SK-N-MC (cell line): ENCODE data around the gene DAB1.

Experiments
- DNase-seq: peaks from one replicate; pipeline ENCODE4 v3.0.0-alpha.2; 2011; ENCODE audit warnings: low read depth, low spot score
- H3K27ac ChIP-seq: fragments of 200-600 bp; sonication (generic); 2 replicates; pipeline ENCODE4 v1.5.1; 2016; ENCODE audit warnings: mixed run types
- H3K36me3 ChIP-seq: fragments of 200-600 bp; sonication (generic); 2 replicates; pipeline ENCODE4 v1.6.1; 2017; ENCODE audit warnings: antibody characterized with exemption, low read length, mixed read lengths; ENCODE audit not compliant: insufficient read depth
- H3K4me3 ChIP-seq: fragments of 200-600 bp; sonication (generic); 2 replicates; pipeline ENCODE4 v1.5.1; 2016
- H3K9ac ChIP-seq: fragments of 200-600 bp; sonication (generic); 2 replicates; pipeline ENCODE4 v1.8.0; 2017; ENCODE audit warnings: mixed run types, mixed read lengths; ENCODE audit not compliant: insufficient read length
- H3K9me3 ChIP-seq: fragments of 200-600 bp; sonication (generic); 2 replicates; pipeline ENCODE4 v1.6.1; 2017; ENCODE audit warnings: low read depth, mild to moderate bottlenecking, antibody characterized with exemption, low read length, moderate library complexity, mixed read lengths
- EZH2 ChIP-seq: fragments of 200-600 bp; sonication (generic); IDR thresholded peaks from one replicate; pipeline ENCODE4 v1.6.1; 2017; ENCODE audit warnings: antibody characterized with exemption
- FOXP2 ChIP-seq: optimal IDR thresholded peaks from 2 replicates; pipeline ENCODE3; 2011; ENCODE audit warnings: mild to moderate bottlenecking, moderate library complexity; ENCODE audit not compliant: insufficient read depth; ENCODE audit errors: extremely low read length, control extremely low read depth
- POLR2AphosphoS5 ChIP-seq: IDR thresholded peaks from 2 replicates; pipeline ENCODE4 v1.6.1; 2012; ENCODE audit warnings: mild to moderate bottlenecking, low read depth, low read length, borderline replicate concordance

The DAB1 gene

GRCh38 chr1:57214951-57215575, 208.8 kb downstream of the DAB1 start:
- no peak for TF ChIP-seq EZH2
- TF ChIP-seq FOXP2 = no peak
- TF ChIP-seq POLR2AphosphoS5 = no peak
- H3K36me3 ChIP-seq = no peaks in the 10 kb centered on the region
- no peaks in the 10 kb centered on the region for H3K9me3 ChIP-seq
- H3K9ac ChIP-seq = no peak overlapping the region
- H3K4me3 ChIP-seq = no peak overlapping the region
- no peak overlapping the region for H3K27ac ChIP-seq
- no peak for DNase-seq

- H3K4me3 ChIP-seq = no peak overlapping the region
- H3K27ac ChIP-seq = no peak overlapping the region
- no peaks in the 10 kb centered on the region for H3K36me3 ChIP-seq
- no peak overlapping the region for H3K9ac ChIP-seq
- no peak for DNase-seq
- no peaks in the 10 kb centered on the region for H3K9me3 ChIP-seq
- TF ChIP-seq EZH2 (no peak), FOXP2 (no peak), POLR2AphosphoS5 (no peak)
Measured at GRCh38 chr1:57210881-57211280, 213.0 kb downstream of the DAB1 start.

- H3K27ac ChIP-seq = no peak overlapping the region
- H3K9ac ChIP-seq = no peak overlapping the region
- TF ChIP-seq FOXP2 (no peak), POLR2AphosphoS5 (no peak), EZH2 (no peak)
- DNase-seq = no peak
- no peaks in the 10 kb centered on the region for H3K9me3 ChIP-seq
- H3K4me3 ChIP-seq = no peak overlapping the region
- H3K36me3 ChIP-seq = no peaks in the 10 kb centered on the region
Measured at GRCh38 chr1:57209495-57209894, 214.4 kb downstream of the DAB1 start.

- TF ChIP-seq FOXP2 (no peak), POLR2AphosphoS5 (no peak), EZH2 (no peak)
- no peak overlapping the region for H3K4me3 ChIP-seq
- H3K36me3 ChIP-seq = no peaks in the 10 kb centered on the region
- no peak overlapping the region for H3K27ac ChIP-seq
- no peak overlapping the region for H3K9ac ChIP-seq
- no peak for DNase-seq
- no peaks in the 10 kb centered on the region for H3K9me3 ChIP-seq
Measured at GRCh38 chr1:57208741-57209302, 215.0 kb downstream of the DAB1 start.

GRCh38 chr1:57206038-57206437, 217.8 kb downstream of the DAB1 start:
- Histone ChIP-seq H3K4me3 (no peak overlapping the region), H3K36me3 (no peaks in the 10 kb centered on the region), H3K9ac (no peak overlapping the region), H3K9me3 (no peaks in the 10 kb centered on the region), H3K27ac (no peak overlapping the region)
- DNase-seq = no peak
- no peak for TF ChIP-seq FOXP2
- TF ChIP-seq EZH2 = no peak
- no peak for TF ChIP-seq POLR2AphosphoS5

- Histone ChIP-seq H3K27ac (no peak overlapping the region), H3K36me3 (no peaks in the 10 kb centered on the region), H3K9ac (no peak overlapping the region), H3K9me3 (no peaks in the 10 kb centered on the region), H3K4me3 (no peak overlapping the region)
- no peak for TF ChIP-seq FOXP2
- DNase-seq = no peak
Measured at GRCh38 chr1:57204942-57205787, 218.7 kb downstream of the DAB1 start.

GRCh38 chr1:57204091-57204490, 219.8 kb downstream of the DAB1 start:
- Histone ChIP-seq H3K9ac (no peak overlapping the region), H3K4me3 (no peak overlapping the region), H3K9me3 (no peaks in the 10 kb centered on the region), H3K36me3 (no peaks in the 10 kb centered on the region), H3K27ac (no peak overlapping the region)
- DNase-seq = no peak
- TF ChIP-seq POLR2AphosphoS5 (no peak), EZH2 (no peak)

- no peak overlapping the region for H3K27ac ChIP-seq
- no peak overlapping the region for H3K9ac ChIP-seq
- H3K9me3 ChIP-seq = no peaks in the 10 kb centered on the region
- no peak overlapping the region for H3K4me3 ChIP-seq
- no peak for DNase-seq
- H3K36me3 ChIP-seq = no peaks in the 10 kb centered on the region
- TF ChIP-seq POLR2AphosphoS5 (no peak), EZH2 (no peak), FOXP2 (no peak)
Measured at GRCh38 chr1:57202241-57202640, 221.6 kb downstream of the DAB1 start.

- no peak for TF ChIP-seq EZH2
- TF ChIP-seq POLR2AphosphoS5 = no peak
- no peak for TF ChIP-seq FOXP2
- DNase-seq = no peak
Measured at GRCh38 chr1:57198912-57199311, 224.9 kb downstream of the DAB1 start.

More at GRCh38 chr1:57198912-57199311, 224.9 kb downstream of the DAB1 start:
- Histone ChIP-seq H3K9me3 (no peaks in the 10 kb centered on the region), H3K4me3 (no peak overlapping the region), H3K9ac (no peak overlapping the region), H3K27ac (no peak overlapping the region), H3K36me3 (no peaks in the 10 kb centered on the region)
